ENCODE data around the gene VWA8.
"Not testable (repeated sequence)": the region's sequence is repeated elsewhere in the genome, so short reads cannot be mapped to it uniquely, and the experiment has no call there.

The VWA8 gene

GRCh38 chr13:41639237-41639904 is 321.5 kb downstream of the VWA8 start:
- no peak for DNase-seq

DNA sequence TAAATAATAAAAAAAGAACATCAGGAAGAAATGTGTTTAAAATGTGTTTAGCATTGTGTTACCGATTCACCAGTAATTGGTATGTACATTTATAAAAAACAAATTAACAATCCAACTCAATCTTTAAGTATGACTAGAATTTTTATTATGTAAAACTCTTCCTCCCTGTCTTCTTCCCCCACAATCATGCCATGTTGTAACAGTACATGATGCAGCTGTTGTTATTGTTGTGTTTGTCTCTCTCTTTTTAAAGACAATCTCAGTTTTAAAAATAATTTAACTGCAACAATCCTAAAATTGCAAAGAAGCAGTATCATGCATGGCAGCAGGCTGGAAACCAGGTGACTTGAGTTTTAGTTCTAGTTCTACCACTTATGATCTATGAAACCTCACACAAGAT is 323.3 kb downstream of the VWA8 start:
- DNase-seq: no peak

DNA sequence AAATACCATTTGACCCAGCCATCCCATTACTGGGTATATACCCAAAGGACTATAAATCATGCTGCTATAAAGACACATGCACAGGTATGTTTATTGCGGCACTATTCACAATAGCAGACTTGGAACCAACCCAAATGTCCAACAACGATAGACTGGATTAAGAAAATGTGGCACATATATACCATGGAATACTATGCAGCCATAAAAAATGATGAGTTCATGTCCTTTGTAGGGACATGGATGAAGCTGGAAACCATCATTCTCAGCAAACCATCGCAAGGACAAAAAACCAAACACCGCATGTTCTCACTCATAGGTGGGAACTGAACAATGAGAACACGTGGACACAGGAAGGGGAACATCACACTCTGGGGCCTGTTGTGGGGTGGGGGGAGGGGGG is 323.9 kb downstream of the VWA8 start:
- DNase-seq: not testable (repeated sequence)

- not testable (repeated sequence) for DNase-seq
Measured at GRCh38 chr13:41636590-41636989, 324.3 kb downstream of the VWA8 start.

DNA sequence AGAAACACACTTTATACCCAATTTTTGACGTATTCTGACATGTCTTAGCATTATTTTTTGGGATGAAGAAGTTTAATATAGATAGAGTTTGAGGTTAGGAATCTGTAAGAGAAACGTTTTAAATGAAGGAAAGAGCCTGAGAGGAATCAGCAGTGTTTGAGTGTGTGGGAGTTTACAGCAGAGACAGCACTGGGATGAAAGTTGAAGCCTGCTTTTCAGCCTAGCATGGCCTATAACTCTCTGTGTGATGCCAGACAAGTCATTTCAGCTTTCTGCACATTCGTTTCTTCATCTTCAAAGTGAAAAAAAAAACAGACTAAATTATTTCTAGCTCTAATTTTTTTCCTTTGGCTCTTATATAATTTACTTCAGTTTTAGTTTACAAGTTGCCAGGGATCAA is 326.5 kb downstream of the VWA8 start:
- no peak for DNase-seq

GRCh38 chr13:41633776-41634175 is 327.1 kb downstream of the VWA8 start:
- no peak for DNase-seq

GRCh38 chr13:41631296-41631965 is 329.5 kb downstream of the VWA8 start:
- no peak for DNase-seq

DNA sequence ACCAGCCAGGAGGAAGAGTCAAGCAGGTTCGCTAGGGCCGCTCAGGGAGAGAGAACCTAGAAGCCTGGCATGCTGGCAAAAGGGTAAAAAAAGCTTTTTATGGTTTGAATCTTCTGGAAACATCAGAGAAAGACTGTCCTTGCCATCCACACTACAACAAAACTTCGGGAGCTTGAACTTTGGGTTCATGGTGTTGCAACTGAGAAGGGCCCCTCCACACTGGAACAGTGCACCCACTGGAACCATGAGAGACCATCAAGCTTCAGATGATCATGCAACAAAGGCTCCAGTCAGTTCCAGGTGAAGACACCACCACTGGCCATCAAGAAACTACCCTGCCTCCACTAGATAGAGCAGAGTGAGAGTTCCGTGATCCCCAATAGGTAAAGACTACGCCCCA is 333.5 kb downstream of the VWA8 start:
- no peak for DNase-seq

GRCh38 chr13:41624041-41624440 is 336.9 kb downstream of the VWA8 start:
- no peak for DNase-seq

GRCh38 chr13:41622432-41623429 is 338.2 kb downstream of the VWA8 start:
- DNase-seq: no peak

DNA sequence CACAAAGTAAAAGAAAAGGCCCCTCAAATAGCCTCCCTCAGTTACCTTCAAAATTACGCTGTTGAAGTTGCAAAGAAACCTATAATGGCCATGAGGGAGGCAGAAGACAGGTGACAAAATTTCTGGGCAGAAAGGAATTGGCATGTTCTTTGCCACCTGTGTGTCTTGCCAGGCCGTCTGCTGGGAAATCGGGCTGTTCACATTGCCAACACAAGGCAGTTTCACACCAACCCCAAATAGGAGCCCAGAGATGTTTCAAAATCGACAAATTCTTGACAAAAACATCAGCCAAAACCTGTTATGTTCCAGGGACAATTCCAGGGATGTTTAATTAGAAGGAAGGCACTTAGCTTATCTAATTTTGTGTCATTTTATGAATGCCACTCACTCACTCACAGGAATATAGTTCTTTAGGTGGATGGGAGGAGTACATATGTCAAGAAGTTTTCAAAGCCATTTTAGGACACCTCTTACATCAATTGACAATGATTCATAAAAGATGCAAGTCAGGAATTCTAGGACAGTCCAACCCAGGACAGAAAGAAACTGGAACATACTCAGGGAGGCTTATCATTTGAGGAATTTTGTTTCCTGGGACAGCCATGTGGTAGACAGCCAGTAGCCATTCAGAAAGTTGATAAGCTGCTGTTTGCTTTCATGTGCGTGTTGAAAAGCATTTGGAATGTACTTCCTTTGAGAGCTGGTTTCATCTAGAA is 339.0 kb downstream of the VWA8 start:
- no peak for DNase-seq

GRCh38 chr13:41617633-41618032 is 343.3 kb downstream of the VWA8 start:
- not testable (repeated sequence) for DNase-seq

DNA sequence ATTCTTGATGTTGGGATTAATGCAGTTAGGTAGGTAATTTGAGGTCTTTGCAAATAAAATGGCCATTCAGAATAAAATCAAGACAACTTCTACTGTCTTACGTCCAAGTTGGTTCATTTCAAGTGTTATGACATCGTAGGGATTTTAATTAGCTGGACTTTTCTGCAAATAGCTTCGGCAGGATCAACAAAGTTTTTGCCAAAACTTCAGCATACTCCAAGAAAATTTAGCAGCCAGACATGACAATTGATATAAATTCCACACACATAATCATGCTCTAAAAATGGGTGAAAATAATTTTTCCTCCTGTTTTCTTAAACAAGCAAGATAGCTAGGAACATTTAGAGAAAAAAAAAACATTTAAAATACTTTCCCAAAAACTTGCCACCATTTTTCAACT is 344.8 kb downstream of the VWA8 start:
- DNase-seq: no peak

GRCh38 chr13:41615528-41615855 is 345.4 kb downstream of the VWA8 start:
- no peak for DNase-seq

DNA sequence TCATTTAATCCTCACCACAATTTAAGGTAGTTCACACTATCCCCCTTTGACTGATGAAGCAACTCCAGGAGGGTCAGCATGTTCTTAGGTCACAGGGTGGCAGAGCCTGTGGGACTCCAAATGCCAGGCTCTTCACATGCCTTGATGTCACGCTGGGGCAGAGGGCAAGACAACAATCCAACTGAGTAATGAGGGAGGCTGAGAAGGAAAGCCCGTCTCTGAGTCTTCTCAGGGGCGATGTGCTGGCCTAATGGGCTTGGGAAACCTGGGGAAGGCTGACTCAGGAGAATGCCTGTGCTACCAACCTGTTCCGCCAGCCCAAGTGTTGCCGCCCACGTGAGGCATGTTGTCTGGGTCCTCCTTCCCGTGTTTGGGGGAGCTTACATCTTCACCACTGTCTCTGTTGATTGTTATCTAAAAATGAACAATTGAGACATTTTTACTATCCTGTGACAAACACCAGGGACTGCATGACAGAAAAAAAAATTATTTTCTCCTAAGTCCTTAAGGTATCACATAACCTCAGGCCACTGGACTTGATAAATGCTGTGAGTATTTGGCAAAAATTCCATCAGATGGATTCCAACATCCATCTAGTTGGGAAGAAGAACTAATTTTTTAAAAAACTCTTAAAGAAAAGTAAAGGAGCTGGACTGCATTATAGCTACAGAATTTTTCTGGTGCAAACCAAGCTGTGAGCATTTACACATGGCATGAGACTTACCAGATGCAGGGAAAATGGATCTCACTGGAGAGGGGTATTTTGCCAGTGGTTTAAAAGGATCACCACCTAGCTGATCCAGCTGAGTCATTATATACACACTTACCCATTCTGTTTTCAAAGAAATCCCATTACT is 346.0 kb downstream of the VWA8 start:
- no peak for DNase-seq

DNA sequence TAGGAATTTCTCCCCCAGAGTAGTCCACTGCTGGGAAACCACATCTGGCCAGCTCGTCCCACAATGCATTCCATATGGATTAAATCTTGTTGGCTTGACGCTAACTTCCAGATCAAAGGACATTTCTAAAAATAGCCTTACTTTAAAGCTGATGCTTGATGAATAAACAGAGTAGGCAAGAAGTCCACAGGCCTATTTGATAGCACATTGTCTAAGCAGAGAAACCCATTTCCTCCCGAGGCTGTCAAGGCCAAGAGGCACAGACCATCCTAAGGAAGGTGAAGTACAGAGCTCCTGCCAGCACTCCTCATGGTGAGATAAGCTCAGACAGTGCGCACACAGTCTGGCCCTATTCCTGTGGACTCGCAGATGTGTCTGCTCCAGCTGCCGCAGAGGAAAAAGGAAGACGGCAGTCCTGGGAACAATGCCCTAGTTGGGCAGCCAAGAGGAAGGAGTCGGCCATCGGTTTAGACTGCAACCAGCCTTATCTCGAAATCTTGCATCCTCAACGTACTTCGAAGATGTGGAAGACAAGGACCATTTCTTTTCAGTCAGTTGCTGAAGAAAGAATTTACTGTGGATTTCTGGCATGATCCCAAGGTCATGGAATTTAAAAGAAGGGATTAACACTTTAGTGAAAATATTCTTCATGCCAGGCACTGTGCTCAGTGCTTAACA is 346.8 kb downstream of the VWA8 start:
- no peak for DNase-seq

DNA sequence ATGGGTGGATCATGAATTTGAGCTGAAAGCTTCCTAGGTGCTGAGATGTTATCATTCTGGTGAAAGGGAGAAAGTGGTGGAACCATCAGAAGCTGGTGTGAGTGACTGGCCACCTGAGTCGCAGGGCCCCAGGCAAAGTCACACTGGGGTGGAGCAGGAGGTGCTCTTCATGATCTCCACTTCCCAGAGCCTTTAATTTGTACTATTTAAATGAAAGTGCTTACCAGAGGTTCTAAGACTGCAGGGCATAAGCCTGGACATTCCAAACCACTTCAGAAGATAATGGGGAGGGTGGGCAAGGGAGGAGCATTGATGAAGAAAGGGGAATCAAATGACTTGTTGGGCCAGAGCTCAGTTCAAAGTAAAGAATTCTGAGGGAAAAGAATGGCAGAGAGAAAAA is 347.4 kb downstream of the VWA8 start:
- DNase-seq: no peak

DNA sequence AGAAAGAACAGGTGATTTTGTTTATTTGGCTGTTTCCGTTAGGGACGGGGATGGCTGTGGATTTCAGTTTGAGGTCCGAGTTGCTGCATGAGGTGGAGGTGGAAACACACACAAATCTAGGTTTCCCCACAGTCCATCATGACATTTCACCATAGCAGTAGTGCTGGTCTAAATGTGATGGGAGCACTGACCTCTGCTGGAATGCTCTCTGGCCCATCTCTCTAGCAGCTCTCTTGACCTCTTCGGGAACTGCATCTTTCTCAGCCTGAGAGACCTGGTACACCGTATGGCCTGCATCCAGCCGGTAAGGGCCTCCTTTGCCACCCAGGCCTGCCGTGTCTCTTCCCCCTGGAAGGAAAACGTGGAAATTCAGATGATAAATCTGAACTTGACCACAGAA is 349.5 kb downstream of the VWA8 start:
- no peak for DNase-seq

DNA sequence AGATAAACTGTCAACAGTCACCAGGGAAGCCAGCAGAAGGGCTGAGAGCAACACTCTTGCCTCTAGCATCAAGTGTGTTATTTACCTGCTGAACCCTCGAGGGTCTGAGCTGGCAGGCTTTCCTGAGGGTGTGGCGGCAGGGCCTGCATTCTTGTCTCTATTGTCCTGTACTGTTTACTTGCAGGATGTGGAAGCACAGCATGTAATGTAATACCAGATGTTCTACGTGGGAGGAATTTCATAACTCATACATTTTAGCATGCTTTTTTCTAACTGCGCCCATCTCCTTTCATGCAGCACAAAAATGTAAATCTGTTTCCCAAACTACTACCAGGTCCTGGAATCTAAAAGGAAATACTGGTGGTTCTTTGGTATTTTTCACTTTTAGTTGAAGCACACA is 350.5 kb downstream of the VWA8 start:
- DNase-seq: peak; percentile 66

- DNase-seq: peak; percentile 10
Measured at GRCh38 chr13:41609828-41610227, 351.1 kb downstream of the VWA8 start.

DNA sequence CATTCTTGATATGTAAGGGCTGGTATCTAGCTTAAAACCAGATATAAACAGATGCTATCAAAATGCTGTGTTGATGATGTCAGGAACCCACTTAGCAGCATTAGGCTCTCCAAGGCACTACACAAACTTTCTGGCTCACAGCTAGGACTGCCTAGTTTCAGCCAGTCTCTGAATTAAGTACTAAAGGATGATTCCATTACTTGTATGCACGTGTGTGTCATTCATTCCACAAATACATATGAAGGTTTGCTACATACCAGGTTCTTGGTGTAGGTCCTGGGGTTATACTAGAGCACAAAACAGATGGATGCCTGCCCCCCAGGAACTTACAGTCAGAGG is 352.1 kb downstream of the VWA8 start:
- no peak for DNase-seq

All from DMS79 treated with DMSO at 0.1 percent for 48 hours (cell line).